NCI-H1436 (cell line): ENCODE results near the gene CEP89.
"Not testable (repeated sequence)": the region's sequence is repeated elsewhere in the genome, so short reads cannot be mapped to it uniquely, and the experiment has no call there.

ENCODE experiments used
- DNase-seq: peaks from one replicate; lab custom pipeline; 2025; lab: John Stamatoyannopoulos, UW

CEP89 gene

GRCh38 chr19:32869966-32870573 lies 101.7 kb downstream of the CEP89 start:
- no peak for DNase-seq

- DNase-seq, result no peak
Observed at GRCh38 chr19:32869369-32869965, 102.3 kb downstream of the CEP89 start, which contains the start of gene SLC7A9. SLC7A9 (minus strand) TSS chr19:32869767; CDS start chr19:32868534, 1,233 bp downstream.

GRCh38 chr19:32868206-32868950 lies 103.4 kb downstream of the CEP89 start:
- DNase-seq, result no peak

- not testable (repeated sequence) for DNase-seq
Observed at GRCh38 chr19:32867436-32867835, 104.3 kb downstream of the CEP89 start.

DNA sequence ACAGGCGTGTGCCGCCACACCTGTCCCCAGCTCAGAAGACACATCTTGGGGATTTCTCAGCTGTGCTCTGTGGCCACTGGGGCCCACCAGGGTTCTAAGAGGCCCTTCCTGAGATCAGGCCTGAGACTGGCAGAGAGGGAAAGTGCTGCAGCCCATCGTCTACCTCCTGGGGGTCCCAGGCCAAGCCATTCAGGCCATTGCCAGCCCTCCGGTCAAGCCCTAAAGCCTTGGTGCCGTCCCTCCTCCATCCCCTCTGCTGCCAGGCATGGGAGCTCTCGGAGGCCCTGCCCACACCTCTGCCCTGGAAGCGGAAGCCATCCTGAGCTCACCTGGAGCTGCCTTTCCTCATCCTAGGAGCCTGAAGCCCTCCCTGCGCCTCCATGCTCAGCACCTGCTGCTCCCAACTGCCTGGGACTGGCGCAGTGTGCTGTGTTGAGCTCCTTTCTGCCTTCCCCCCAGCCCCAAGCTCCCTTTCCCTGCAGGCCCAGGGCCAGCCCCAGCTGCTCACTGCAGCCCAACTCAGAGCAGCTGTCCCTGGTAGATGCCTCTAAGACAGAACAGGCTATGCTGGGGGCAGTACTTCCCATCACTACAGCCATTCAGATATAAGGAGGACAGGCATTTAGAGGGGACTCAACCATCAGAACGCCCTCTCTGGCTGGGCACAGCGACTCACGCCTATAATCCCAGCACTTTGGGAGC lies 105.0 kb downstream of the CEP89 start:
- DNase-seq, result no peak

DNA sequence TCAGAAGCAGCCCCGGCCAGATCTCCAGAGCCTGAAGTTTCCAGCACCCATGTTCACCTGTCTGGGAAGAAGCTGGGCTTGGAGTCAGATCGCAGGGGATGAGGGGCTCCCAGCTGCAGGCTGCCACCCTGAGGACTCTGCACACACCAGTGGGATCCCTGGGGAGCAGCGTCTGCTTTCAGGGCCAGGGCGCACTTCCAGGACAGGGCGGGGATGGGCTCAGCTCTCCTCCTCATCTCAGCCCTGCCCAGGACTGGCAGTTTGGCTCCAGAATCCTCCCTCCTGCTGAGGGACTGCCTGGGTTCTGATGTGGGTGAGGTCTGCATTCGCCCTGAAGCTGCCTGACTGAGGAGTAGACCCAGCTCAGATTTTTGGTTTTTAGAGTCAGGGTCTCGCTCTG lies 105.7 kb downstream of the CEP89 start:
- no peak for DNase-seq

DNA sequence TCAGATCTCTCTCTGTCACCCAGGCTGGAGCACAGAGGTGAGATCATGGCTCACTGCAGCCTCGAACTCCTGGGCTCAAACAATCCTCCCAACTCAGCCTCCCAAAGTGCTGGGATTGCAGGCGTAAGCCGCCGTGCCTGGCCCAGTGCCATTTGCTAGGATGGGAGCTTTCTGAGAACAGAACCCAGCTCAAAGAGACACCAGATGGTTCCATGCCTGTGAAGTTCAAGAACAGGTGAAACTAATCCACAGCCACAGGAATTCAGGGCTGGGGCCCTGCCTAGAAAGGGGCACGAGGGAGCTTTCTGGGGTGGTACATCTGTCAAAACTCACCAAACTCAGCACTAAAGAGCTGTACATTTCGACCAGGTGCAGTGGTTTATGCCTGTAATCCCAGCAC lies 106.4 kb downstream of the CEP89 start:
- no peak for DNase-seq

- no peak for DNase-seq
Observed at GRCh38 chr19:32864318-32865007, 107.3 kb downstream of the CEP89 start.

GRCh38 chr19:32863841-32864240 lies 107.9 kb downstream of the CEP89 start:
- no peak for DNase-seq

DNA sequence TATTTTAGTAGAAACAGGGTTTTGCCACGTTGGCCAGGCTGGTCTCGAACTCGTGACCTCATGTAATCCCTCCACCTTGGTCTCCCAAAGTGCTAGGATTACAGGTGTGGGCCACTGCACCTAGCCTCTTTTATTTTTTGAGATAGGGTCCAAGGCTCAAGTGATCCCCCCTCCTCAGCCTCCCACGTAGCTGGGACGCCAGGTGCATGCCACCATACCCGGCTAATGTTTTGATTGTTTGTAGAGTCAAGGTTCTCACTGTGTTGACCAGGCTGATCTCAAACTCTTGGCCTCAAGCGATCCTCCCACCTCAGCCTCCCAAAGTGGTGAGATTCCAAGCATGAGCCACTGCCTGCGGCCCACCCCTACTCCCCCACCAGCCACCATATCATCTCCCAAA lies 108.5 kb downstream of the CEP89 start:
- no peak for DNase-seq

DNA sequence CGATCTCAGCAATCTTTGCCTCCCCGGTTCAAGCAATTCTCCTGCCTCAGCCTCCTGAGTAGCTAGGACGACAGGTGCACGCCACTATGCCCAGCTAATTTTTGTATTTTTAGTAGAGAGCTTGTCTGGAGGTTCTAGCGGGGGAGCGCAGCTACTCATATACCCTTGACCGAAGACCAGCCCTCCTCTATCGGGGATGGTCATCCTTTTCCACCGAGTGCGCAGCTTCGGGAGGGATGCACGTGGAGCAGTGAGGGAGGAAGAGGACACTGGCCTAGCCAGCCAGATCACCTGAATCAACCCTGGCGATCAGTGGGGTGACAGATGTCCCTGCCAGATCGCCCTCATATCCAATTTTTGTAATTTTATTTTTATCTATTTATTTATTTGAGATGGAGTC lies 109.0 kb downstream of the CEP89 start:
- DNase-seq, result no peak

GRCh38 chr19:32862173-32862572 lies 109.6 kb downstream of the CEP89 start:
- no peak for DNase-seq

DNA sequence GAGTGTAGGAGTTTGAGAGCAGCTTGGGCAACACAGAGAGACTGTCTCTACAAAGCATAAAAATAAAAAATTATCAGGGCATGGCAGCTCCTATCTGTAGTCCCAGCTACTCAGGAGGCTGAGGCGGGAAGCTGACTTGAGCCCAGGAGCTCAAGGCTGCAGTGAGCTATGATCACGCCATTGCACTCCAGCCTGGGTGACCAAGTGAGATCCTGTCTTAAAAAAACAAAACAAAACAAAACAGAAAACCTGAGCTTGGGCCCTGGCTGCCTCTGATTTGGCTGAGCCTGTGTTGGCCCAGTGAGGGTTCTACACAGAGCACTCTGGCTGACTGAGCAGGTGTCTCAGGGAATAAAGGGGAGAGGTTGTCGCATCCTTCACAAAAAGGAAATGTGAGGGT lies 110.2 kb downstream of the CEP89 start:
- DNase-seq, result no peak

DNA sequence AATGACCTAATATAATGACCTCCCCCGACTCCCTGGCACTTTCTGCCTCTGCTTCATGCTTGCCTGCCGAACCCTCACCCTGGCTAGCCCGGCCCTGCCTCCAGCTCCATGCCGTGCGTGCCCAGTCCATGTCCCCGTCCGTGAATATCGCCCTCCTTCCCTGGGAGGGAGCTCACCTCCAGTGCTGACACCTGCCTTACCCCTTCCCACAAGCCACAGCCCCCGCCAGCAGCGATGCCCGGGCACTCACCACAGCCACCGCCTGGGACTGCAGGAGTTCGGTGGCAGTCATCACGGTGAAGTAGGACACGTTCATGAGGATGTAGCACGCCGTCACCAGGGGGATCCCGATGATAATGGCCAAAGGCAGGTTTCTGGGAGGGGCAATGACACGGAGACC lies 112.2 kb downstream of the CEP89 start:
- no peak for DNase-seq

- no peak for DNase-seq
Observed at GRCh38 chr19:32858559-32858958, 113.2 kb downstream of the CEP89 start.

- DNase-seq, result no peak
Observed at GRCh38 chr19:32858155-32858554, 113.6 kb downstream of the CEP89 start.

DNA sequence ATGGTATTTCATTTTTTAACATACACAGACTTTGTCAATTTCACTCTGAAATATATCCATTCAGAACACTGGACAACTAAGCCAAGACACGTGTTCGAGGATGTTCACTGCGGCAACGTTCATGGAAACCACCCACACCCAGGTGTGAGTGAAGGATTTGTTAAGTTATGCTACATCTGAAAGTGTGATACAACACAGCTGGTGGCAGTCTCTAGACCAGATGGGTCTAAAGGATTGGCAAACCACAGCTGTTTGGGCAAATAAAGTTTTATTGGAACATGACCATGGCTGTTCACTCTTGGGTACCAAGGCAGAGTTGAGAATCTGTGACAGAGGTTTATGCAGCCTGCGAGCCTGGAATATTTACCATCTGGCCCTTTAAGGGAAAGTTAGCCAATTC lies 114.2 kb downstream of the CEP89 start:
- DNase-seq, result no peak

DNA sequence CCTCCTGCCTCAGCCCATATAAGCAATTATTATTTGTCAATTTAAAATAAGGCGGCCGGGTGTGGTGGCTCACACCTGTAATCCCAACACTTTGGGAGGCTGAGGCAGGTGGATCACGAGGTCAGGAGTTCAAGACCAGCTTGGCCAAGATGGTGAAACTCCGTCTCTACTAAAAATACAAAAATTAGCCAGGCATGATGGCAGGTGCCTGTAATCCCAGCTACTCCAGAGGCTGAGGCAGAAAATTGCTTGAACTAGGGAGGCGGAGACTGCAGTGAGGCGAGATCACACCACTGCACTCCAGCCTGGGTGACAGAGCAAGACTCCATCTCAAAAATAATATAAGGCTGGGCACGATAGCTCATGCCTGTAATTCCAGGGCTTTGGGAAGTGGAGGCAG lies 114.9 kb downstream of the CEP89 start:
- not testable (repeated sequence) for DNase-seq

DNA sequence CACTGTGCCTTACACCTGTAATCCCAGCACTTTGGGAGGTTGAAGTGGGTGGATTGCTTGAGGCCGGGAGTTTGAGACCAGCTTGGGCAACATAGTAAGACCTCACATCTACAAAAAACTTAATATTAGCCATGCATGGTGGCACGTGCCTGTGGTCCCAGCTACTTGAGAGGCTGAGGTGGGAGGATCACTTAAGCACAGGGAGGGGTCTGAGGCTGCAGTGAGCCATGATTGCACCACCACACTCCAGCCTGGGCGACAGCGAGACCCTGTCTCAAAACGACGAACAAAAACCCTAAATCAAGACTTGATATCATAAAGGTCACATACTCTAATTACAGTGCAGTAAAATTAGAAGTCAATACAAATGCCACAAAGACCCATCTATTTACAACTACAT lies 119.5 kb downstream of the CEP89 start:
- no peak for DNase-seq

DNA sequence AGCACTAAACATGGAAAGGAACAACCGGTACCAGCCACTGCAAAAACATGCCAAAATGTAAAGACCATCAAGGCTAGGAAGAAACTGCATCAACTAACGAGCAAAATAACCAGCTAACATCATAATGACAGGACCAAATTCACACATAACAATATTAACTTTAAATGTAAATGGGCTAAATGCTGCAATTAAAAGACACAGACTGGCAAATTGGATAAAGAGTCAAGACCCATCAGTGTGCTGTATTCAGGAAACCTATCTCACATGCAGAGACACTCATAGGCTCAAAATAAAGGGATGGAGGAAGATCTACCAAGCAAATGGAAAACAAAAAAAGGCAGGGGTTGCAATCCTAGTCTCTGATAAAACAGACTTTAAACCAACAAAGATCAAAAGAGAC lies 123.7 kb downstream of the CEP89 start:
- not testable (repeated sequence) for DNase-seq

DNA sequence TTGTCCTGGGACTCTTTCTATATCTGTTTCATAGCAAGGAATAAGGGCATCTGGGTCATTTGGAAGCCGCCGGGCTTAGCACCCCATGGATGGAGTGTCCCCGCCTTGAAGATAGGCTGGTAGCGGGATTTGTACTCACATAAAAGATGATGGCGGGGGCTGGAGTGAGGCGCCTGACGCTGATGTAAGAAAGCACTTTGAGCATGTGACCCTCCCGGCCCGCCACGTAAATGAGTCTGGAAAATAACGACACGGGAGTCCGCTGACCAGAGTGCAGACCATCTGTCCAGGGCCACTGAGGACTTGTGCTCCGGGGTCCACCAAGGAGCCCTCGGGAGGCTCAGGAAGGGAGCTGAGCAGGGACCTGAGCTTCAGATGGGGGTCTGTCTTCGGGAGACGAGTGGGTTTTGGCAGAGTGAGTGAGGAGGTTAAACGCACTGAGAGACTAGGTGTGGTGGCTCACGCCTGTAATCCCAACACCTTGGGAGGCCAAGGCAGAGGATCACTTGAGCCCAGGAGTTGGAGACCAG lies 128.0 kb downstream of the CEP89 start:
- DNase-seq, result no peak

DNA sequence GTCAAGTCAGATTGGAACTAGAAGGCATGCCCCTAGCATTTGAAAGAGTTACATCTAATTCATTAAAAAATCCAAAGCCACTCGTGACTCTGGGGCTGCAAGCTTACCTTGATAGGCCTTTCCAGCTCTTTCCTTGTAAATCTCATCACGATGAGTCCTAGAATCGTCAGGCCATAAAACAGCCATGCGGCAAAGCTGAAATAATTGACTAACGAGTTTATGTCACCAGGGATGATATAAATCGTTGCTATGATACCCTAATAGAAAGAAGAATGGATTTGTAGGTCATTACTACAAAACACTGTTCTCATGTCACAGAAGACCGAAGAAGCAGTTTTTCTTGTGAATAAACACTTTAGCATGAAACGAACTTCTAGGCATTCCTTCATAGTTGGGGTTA lies 129.7 kb downstream of the CEP89 start:
- DNase-seq, result no peak
